M059J (cell line): ENCODE results near the gene FAM217A. TPM values are rescaled to one million over a fixed set of nuclear protein-coding genes. Genes with fewer than 3 reads are reported as not detected.

ENCODE experiments used
- DNase-seq: peaks from one replicate; pipeline ENCODE4 v3.0.0-alpha.2; 2012; ENCODE audit warnings: low read depth
- total RNA-seq: library from RNA; depleted of rRNA; stranded (reverse); fragments of >200 nt; shearing (Covaris generic); gene quantifications from 2 replicates; pipeline ENCODE4 v1.2.3, GENCODE V29; 2014

The FAM217A gene
- total RNA-seq, 1 experiment from 2014 or later: not detected

DNA sequence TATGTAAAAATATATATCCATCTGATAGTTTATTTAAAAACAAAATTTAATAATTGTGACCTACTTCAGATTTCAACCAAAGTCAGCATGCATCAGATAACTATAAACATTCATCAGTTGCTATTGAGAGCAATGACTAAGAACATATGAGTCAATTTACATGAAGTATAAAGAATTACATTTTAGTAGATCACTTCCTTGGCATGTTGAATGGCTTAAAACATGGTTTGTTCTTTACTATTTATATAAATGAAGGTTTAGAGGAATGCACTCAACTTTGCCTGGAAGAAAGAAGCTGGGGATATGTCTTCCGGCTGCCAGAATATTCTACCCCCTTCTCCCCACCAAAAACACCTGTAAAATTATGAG is 6.4 kb upstream of the FAM217A start:
- DNase-seq: peak; percentile 19

GRCh38 chr6:4084444-4085331 is 5.8 kb upstream of the FAM217A start:
- DNase-seq: no peak

- no peak for DNase-seq
Measured at GRCh38 chr6:4074478-4075235, 4.3 kb downstream of the FAM217A start.

- DNase-seq: peak; percentile 6
Measured at GRCh38 chr6:4071330-4071729, 7.6 kb downstream of the FAM217A start.

DNA sequence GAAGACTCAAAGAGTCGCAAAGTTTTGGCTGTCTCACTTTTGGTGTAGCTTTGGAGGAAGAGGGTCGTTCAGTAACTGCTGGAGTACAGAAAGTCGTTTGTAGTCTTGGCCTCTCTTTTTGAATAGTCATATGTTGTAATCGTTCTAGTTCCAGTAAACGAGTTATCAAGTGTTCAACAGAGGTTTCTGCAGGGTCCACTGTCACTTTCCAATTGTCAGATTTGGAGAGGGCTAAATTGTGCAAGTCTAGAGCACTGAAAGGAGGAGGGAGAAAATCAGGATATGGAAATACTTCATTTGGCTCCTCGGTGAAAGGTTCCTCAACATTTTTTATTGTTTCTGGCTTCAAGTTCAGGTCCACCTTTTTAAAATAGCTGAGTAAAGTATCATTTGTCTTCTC is 9.7 kb downstream of the FAM217A start:
- no peak for DNase-seq

DNA sequence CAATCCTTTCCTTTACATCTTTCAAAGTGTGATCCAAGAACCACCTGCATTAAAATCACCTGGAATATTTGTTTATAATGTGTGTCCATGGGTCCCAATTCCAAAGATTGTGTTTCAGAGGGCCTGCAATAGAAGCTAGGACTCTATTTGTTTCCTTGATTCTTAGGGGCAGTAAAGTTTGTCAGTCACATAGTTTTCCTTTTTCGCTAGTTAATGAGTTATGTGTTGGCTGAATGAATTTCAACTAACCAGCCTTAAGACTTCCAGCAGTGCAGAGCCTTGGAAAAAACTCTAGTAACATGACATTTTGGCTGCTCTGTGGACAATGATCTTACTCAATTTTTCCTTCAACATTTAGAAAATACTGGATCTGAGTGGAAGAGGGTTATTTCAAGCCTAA is 11.3 kb downstream of the FAM217A start:
- DNase-seq: no peak

- DNase-seq: peak; percentile 20
Measured at GRCh38 chr6:4066029-4066755, 12.7 kb downstream of the FAM217A start.

DNA sequence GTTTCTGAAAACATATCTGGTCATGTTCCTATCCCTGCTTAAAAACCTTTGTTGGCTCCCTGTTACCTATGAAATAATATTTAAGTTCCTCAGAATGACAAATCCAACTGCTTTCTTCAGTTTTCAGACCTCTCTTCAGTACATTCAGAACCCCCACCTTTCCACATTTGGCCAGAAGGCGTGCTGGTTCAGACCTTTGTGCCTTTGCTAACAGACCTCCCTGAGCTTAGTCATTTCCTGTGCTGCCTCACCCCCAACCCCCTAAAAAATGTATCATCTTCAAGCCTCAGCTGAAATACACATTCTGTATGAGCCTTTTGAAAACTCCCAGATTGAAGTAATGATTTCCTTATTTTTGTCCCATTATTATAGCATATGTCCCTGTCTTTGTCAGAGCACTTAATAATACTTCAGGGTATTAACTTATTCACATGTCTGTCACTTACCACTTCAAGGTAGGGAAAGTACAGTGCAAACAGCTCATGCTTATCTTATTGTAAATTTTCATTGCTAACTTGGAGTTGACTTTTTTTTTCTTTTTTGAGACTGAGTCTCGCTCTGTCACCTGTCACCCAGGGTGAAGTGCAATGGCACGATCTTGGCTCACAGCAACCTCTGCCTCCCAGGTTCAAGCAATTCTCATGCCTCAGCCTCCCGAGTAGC is 19.7 kb downstream of the FAM217A start:
- peak; percentile 96 for DNase-seq

DNA sequence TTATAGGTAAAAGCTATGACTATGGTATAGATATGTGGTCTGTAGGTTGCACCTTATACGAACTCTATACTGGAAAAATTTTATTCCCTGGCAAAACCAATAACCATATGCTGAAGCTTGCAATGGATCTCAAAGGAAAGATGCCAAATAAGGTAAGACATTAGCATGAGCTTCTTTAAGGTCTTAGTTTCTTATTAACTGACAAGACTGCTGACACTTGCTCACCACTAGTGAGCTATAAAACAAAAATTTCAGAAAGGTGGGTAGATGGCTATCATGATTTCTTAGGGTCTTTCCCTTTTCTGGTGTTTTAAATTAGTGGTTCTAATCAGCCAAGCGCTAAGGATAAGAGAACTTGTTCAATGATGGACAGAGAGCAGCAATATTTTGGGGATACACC is 21.9 kb downstream of the FAM217A start:
- DNase-seq: no peak

- peak; percentile 89 for DNase-seq
Measured at GRCh38 chr6:4055420-4056041, 23.4 kb downstream of the FAM217A start.

GRCh38 chr6:4049246-4049645 is 29.7 kb downstream of the FAM217A start:
- DNase-seq: no peak

DNA sequence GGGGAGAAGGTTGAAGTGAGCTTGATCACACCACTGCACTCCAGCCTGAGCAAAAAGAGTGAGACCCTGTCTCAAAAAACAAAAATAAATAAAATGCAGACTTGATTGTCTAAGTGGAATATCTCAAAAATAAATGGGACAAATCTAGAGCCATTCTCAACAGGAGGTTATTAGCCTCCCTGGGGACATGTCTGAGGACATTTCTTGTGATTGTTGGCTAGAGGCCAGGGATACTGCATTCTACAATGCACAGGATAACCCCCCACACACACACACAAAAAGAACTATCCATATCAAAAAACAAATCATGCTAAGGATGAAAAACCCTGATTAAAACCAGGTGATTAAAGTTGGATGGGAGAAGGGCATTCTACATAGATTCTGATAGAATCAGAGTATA is 37.5 kb downstream of the FAM217A start:
- no peak for DNase-seq

GRCh38 chr6:4039348-4039747 is 39.6 kb downstream of the FAM217A start:
- DNase-seq: no peak

- no peak for DNase-seq
Measured at GRCh38 chr6:4036581-4036980, 42.4 kb downstream of the FAM217A start.

DNA sequence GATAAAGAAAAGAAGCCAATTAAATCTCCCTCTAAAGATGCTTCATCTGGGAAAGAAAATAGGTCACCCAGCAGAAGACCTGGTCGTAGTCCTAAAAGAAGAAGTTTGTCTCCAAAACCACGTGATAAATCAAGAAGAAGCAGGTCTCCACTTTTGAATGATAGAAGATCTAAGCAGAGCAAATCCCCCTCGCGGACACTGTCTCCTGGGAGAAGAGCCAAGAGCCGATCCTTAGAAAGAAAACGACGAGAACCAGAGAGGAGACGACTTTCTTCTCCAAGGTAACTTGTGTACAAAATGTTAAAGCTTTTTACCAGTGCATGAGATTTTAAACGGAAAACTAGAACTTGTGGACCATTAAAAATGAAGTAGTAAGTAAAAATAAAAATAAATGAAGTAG is 46.5 kb downstream of the FAM217A start:
- no peak for DNase-seq

- no peak for DNase-seq
Measured at GRCh38 chr6:4031442-4031841, 47.5 kb downstream of the FAM217A start.

- DNase-seq: no peak
Measured at GRCh38 chr6:4030669-4031068, 48.3 kb downstream of the FAM217A start.

DNA sequence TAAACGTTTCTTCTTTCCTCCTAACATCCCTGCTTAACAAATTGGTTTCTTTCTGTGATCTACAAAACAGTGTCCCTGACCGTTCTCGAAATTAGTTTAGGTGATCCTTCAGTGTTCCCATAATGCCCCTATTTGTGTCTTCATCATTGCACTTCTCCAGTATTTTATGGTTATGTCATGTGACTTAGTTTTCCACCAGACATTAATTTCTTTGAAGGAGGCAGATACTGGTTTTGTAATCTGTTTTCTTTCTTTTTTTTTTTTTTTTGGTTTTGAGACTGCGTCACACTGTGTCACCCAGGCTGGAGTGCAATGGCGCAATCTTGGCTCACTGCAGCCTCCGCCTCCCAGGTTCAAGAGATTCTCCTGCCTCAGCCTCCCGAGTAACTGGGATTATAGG is 49.2 kb downstream of the FAM217A start:
- no peak for DNase-seq

DNA sequence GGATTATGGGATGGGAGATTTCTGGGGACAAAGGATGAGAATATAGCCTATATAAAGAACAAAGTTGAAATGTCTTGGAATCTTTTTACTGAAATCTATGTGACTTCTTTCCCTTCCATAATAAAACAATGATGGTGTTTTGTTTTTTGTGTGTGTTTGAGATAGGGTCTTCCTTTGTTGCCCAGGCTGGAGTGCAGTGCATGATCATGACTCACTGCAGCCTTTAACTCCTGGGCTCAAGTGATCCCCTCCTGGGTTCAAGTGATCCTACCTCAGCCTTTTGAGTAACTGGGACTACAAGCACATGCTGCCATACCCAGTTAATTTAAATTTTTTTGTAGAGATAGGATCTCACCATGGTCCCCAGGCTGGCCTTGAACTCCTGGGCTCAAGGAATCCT is 50.9 kb downstream of the FAM217A start:
- DNase-seq: no peak

GRCh38 chr6:4025681-4026080 is 53.3 kb downstream of the FAM217A start:
- DNase-seq: no peak

DNA sequence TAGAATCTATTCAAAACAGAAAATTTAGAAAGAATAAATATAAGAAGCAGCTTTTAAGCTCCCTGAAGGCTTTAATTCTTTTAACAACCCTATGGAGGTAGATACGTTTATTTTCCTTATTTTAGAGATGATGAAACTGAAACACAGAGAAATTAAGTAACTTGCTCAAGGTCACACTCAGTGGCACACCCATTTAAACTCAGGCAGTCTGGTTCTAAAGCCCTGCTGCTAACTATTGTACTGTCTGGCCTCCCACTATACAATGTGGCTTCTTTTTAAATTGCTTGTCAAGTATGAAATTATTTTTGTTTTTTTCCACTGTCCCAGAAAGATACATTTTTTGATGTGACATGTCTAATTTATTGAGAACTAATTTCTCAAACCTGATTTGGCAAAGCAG is 55.7 kb downstream of the FAM217A start:
- no peak for DNase-seq
